ENCODE data around the gene ETFB. TPM values are rescaled to one million over a fixed set of nuclear protein-coding genes. Genes with fewer than 3 reads are reported as not detected.

ETFB gene
- total RNA-seq, 4 donors from 2014 or later = 125 to 305 (median 154) TPM

GRCh38 chr19:51391073-51391611 is 25.0 kb upstream of the ETFB start:
- TF ChIP-seq POLR2A (IDR thresholded peaks at IDR 0.05) (no peak), CTCF (IDR thresholded peaks at IDR 0.05) (no peak)
- H3K27ac ChIP-seq = no peak overlapping the region
- no peak overlapping the region for H3K4me3 ChIP-seq
- H3K9me3 ChIP-seq = no peaks in the 10 kb centered on the region
- H3K4me1 ChIP-seq = peaks cover 0 to 11% (median 6%) of the 10 kb centered on the region in 4 donors
- no peaks in the 10 kb centered on the region for H3K27me3 ChIP-seq
- no peak for DNase-seq
- H3K36me3 ChIP-seq = no peaks in the 10 kb centered on the region

GRCh38 chr19:51389143-51389542 is 23.0 kb upstream of the ETFB start:
- Histone ChIP-seq H3K4me3 (no peak overlapping the region), H3K4me1 (peaks cover 0 to 4% (median 0%) of the 10 kb centered on the region in 4 donors), H3K27me3 (no peaks in the 10 kb centered on the region), H3K36me3 (no peaks in the 10 kb centered on the region), H3K9me3 (no peaks in the 10 kb centered on the region), H3K27ac (no peak overlapping the region)
- DNase-seq = no peak
- no peak for TF ChIP-seq POLR2A (IDR thresholded peaks at IDR 0.05)
- TF ChIP-seq CTCF (IDR thresholded peaks at IDR 0.05) = no peak

GRCh38 chr19:51387924-51388389 is 21.8 kb upstream of the ETFB start, which contains the start of gene LIM2:
Gene LIM2, minus strand, starts transcription at chr19:51387974. Its CDS starts 531 bp downstream, at chr19:51387443.
- Histone ChIP-seq H3K27me3 (no peaks in the 10 kb centered on the region), H3K27ac (no peak within 1 kb of the TSS), H3K36me3 (no peaks in the 10 kb centered on the region), H3K9me3 (no peaks in the 10 kb centered on the region), H3K4me1 (no peaks in the 10 kb centered on the region), H3K4me3 (no peak within 1 kb of the TSS)
- TF ChIP-seq CTCF (IDR thresholded peaks at IDR 0.05) = no peak
- TF ChIP-seq POLR2A (IDR thresholded peaks at IDR 0.05) = no peak
- no peak for DNase-seq

- Histone ChIP-seq H3K36me3 (no peaks in the 10 kb centered on the region), H3K27ac (no peak overlapping the region), H3K4me1 (no peaks in the 10 kb centered on the region), H3K4me3 (no peak overlapping the region), H3K9me3 (no peaks in the 10 kb centered on the region), H3K27me3 (no peaks in the 10 kb centered on the region)
- DNase-seq = no peak
- no peak for TF ChIP-seq POLR2A (IDR thresholded peaks at IDR 0.05)
- no peak for TF ChIP-seq CTCF (IDR thresholded peaks at IDR 0.05)
These were observed 20.8 kb upstream of the ETFB start for GRCh38 chr19:51386882-51387520.

- H3K4me1 ChIP-seq = no peaks in the 10 kb centered on the region
These were observed 15.8 kb upstream of the ETFB start for GRCh38 chr19:51382004-51382403.

More at GRCh38 chr19:51382004-51382403, 15.8 kb upstream of the ETFB start:
- TF ChIP-seq CTCF (IDR thresholded peaks at IDR 0.05) (no peak), POLR2A (IDR thresholded peaks at IDR 0.05) (no peak)
- H3K9me3 ChIP-seq = peaks cover 0 to 7% (median 0%) of the 10 kb centered on the region in 4 donors
- H3K27ac ChIP-seq = no peak overlapping the region
- DNase-seq = no peak
- H3K27me3 ChIP-seq = no peaks in the 10 kb centered on the region
- no peaks in the 10 kb centered on the region for H3K36me3 ChIP-seq
- H3K4me3 ChIP-seq = no peak overlapping the region
